ENCODE measurements around the gene DPP6.

- TF ChIP-seq POLR2AphosphoS5 (IDR thresholded peaks at IDR 0.05; ENCODE audit: borderline replicate concordance, low read depth, low read length) (no peak), EZH2 (IDR thresholded peaks at IDR 0.05) (no peak), FOXP2 (optimal IDR thresholded peaks at IDR 0.05; ENCODE audit: control extremely low read depth, extremely low read length, insufficient read depth) (no peak)
Measured at GRCh38 chr7:154568346-154568745, 516.1 kb downstream of the DPP6 start.
